HG03558 (cell line): ENCODE measurements around the gene SYNE2.
A peak's percentile ranks its signal among the peaks of the same experiment; 100 is the strongest.
"Not testable (repeated sequence)": the region's sequence is repeated elsewhere in the genome, so short reads cannot be mapped to it uniquely, and the experiment has no call there.

Experiments
- ATAC-seq: cut with Tn5 transposase; IDR thresholded peaks from one replicate; pipeline ENCODE4 v1.9.1; 2021; ENCODE audit warnings: moderate number of reproducible peaks; ENCODE audit not compliant: unreplicated experiment; ENCODE audit errors: extremely low read depth

SYNE2 gene

GRCh38 chr14:64201921-64202545 is 349.2 kb downstream of the SYNE2 start:
- ATAC-seq: no peak

- ATAC-seq: no peak
These were observed 349.9 kb downstream of the SYNE2 start for GRCh38 chr14:64202716-64203115.

DNA sequence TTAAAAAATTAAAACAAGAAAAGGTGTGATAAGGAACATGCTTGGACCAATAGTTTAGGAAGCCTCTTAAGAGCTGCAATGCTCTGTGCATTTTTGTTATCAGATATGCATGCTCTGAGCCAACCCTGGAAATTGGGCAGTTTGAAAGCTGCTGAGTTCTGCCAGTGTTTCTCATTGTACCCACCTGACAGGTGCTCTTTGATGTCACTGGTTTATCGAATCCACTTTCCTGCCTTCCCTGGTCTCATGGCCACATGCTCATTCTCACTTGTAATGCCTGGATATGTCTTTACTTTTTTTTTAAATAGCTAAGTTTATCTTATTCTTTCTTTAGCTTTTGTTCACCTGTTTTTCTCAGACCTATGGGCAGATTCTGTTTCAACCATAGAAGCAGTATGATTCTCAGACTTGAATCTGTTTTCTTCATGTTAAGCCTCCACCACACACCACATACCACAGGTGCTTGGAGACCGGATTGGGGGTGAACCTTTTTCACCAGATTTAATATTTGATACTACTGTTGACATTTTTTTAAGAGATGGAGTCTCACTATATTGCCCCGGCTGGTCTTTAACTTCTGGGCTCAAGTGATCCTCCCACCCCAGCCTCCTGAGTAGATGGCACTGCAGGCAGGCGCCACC is 350.7 kb downstream of the SYNE2 start:
- no peak for ATAC-seq

GRCh38 chr14:64208261-64208660 is 355.5 kb downstream of the SYNE2 start:
- ATAC-seq: no peak

DNA sequence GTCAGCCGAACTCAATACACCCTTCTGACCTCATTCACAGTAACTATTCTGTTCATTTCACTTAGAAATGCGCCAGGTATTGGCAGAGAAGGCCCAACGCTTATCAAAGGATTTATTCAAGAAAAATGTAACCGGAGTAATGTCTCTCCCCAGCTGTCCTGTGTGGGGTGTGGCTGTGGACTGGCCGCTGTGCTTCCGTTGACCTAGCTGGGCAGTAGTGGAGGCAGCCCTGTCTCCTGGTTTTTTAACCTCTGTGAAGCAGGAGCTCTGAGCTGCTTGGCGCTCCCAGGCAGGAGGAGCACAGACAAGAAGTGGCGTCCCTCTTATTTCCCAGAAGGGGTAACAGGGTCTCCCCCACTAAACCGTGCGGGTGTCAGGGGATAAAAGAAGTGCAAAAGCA is 356.2 kb downstream of the SYNE2 start:
- ATAC-seq: no peak

DNA sequence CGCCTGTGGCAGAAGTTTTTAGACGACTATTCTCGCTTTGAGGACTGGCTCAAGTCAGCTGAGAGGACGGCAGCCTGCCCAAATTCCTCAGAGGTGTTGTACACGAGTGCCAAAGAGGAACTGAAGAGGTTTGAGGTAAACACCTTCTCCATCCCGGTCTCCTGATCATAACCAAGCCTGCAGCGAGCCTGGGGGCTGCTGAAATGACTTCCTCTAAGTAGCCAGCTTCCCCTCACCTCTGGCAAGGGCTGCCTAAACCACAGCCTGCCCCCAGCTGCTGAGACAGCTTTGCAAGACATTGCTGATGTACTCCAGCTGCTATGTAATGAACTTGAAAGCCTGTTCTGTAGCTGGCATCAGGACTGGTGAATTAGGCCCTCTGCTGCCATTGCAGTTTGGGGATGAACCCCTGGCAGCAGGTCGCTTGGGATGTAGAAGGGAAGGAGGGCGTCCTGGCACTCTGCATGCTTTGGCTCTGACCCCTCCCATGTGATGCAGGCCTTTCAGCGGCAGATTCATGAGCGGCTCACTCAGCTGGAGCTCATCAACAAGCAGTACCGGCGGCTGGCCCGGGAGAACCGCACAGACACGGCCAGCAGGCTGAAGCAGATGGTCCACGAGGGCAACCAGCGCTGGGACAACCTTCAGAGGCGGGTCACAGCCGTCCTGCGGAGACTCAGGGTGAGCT is 356.8 kb downstream of the SYNE2 start:
- ATAC-seq: no peak

GRCh38 chr14:64210216-64210615 is 357.4 kb downstream of the SYNE2 start:
- no peak for ATAC-seq

- ATAC-seq: not testable (repeated sequence)
These were observed 358.1 kb downstream of the SYNE2 start for GRCh38 chr14:64210912-64211311.

- ATAC-seq: no peak
These were observed 359.9 kb downstream of the SYNE2 start for GRCh38 chr14:64212666-64213065.

DNA sequence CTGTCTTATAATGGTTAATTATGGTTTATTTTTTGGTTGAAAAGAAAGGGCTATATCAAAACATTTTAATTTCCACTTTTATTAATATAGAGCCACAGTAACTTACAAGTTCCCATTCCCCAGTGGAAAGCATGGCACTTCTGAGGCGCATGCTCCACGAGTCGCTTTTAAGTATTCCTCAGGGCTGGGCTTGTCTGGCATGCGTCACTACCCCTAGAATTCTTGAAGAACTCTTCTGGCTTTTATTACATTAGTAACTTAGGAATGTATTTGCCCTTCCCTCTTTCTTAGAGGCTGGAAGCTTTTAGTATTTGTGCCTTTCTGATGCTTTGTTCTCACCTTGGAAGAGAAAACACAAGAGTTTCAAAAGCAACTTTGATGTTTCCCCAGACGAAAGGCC is 360.3 kb downstream of the SYNE2 start:
- no peak for ATAC-seq

GRCh38 chr14:64213853-64214570 is 361.2 kb downstream of the SYNE2 start:
- no peak for ATAC-seq

DNA sequence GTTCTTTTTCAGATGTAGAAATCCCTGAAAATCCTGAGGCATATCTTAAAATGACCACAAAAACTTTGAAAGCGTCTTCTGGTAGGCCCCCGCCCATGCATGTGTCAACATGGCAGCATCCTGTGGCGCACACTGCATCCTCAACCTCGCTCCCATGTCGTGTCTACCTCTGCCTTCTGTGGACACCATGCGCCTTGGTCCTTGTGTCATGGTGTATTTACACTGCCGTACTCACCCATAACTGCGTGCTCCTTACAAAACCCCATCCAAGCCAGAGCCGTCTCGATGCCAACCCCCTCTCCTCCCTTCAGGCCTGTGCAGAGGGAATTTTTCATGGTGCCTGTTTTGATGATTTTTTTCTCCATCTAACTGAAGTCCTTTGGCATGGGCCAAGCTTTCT is 362.5 kb downstream of the SYNE2 start:
- no peak for ATAC-seq

GRCh38 chr14:64215978-64216377 is 363.2 kb downstream of the SYNE2 start:
- ATAC-seq: no peak

- ATAC-seq: peak; percentile 33
These were observed 364.5 kb downstream of the SYNE2 start for GRCh38 chr14:64217308-64217707.

GRCh38 chr14:64217834-64218233 is 365.0 kb downstream of the SYNE2 start:
- no peak for ATAC-seq

DNA sequence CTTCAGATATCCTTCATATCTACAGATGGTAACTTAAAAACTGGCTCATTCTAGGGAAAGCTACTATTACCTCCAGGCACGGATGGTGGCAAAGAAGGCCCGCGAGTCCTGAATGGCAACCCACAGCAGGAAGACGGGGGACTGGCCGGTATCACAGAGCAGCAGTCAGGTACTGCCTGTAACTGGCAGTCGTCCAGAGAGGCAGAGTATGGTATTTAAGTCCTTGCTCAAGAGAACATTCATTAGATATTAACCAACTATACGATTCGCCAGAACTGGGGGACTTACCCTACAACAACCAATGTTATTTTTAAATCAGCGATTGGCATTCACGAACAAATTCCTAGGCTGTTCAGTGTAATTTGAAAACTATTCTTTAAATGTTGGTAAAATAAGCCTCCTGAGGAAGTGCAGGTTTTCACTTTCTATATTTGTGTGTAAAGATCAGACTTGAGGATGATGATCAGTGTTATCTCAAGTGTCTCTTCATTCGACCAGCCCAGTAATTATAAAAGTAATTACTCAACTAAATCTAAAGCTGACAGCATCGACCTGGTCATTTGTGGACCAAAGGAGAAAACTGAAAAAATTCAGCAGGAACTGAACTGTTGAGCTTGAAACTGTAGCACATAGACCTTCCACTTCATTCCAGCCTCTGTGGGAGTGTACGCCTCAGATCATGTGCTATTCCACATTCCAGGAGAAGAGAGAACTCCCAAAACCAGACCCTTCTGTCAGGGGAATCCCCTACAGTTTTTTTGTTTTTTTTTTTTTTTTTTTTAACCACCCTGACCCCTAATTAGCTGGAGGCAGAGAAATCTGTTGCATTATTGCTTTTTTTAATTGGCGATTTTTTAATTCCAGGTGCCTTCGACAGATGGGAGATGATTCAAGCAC is 365.8 kb downstream of the SYNE2 start:
- ATAC-seq: no peak

- no peak for ATAC-seq
These were observed 367.3 kb downstream of the SYNE2 start for GRCh38 chr14:64220056-64220455.

DNA sequence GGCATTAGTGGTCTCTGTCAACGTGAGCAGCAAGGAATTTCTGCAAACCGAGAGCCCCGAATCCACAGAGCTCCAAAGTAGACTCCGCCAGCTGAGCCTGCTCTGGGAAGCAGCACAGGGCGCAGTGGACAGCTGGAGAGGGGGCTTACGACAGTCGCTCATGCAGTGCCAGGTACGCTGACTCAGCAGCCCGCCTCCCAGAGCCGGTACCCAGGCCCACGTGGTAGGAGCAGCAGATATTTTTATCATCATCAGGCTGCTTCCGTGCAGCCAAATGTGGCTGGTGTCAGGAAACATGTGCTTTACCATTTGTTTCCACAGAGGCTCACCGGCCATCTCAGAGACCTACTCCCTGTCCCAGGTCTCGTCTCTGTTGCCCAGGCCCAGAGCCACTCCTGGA is 367.7 kb downstream of the SYNE2 start:
- ATAC-seq: no peak

- ATAC-seq: no peak
These were observed 368.7 kb downstream of the SYNE2 start for GRCh38 chr14:64221391-64222003.
